GM10266 (cell line): ENCODE results near the gene ASNS.

Source experiments
- DNase-seq: peaks from one replicate; pipeline ENCODE4 v3.0.0; 2012; ENCODE audit errors: extremely low spot score
- TF ChIP-seq, protein P1 (sequence below): IDR thresholded peaks from 2 replicates; pipeline ENCODE4 v1.5.1; 2012; ENCODE audit warnings: mild to moderate bottlenecking, low read depth; ENCODE audit not compliant: control insufficient read depth, insufficient read depth; ENCODE audit errors: missing control alignments

Gene ASNS

DNA sequence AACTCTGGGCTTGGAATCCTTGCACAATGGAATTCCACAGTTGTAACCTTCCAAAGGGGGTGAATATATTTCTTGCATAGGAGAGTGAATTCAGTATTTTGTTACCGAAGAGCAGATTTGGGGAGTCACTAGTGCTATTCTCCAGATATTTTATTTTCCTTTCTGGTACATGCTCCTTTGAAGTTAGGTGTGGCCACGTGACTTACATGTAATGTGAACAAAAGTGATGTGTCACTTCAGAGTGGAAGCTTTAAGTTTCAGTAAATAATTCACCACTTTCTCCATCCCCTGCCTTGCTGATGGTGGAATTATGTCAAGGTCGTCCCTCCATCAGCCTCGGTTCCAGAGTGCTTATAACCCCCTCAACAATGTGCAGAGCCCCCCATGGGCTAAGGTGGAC, 25.3 kb downstream of the ASNS start:
- TF ChIP-seq, protein P1, sequence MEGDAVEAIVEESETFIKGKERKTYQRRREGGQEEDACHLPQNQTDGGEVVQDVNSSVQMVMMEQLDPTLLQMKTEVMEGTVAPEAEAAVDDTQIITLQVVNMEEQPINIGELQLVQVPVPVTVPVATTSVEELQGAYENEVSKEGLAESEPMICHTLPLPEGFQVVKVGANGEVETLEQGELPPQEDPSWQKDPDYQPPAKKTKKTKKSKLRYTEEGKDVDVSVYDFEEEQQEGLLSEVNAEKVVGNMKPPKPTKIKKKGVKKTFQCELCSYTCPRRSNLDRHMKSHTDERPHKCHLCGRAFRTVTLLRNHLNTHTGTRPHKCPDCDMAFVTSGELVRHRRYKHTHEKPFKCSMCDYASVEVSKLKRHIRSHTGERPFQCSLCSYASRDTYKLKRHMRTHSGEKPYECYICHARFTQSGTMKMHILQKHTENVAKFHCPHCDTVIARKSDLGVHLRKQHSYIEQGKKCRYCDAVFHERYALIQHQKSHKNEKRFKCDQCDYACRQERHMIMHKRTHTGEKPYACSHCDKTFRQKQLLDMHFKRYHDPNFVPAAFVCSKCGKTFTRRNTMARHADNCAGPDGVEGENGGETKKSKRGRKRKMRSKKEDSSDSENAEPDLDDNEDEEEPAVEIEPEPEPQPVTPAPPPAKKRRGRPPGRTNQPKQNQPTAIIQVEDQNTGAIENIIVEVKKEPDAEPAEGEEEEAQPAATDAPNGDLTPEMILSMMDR, result no peak
- no peak for DNase-seq

DNA sequence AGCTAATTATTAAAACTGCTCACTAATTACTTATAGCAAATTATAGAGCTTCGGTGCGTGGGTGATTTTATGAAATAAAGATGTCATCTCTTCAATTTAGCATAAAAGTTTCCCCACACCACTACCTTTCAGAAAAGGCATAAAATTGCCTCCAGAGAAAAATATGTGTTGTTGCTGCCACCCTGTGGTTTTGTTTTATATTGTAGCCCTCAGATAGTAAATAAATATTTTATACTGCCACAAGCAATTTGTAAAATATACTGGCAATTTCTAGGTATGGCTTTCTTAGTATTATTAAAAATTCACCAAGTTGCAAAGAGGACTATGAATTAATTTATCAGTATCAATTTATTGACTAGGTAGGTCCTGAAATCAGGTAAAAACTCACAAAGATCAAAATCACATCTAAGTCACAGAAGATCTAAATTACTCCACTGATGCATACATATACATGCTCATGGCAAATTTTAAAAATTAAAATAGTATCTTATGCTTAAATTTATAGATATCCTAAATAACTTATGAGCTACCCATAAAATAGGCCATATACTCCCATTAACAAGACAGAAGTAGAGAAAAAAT, 26.5 kb downstream of the ASNS start:
- TF ChIP-seq, protein P1, result peak; percentile 42
- DNase-seq, result peak; percentile 30

DNA sequence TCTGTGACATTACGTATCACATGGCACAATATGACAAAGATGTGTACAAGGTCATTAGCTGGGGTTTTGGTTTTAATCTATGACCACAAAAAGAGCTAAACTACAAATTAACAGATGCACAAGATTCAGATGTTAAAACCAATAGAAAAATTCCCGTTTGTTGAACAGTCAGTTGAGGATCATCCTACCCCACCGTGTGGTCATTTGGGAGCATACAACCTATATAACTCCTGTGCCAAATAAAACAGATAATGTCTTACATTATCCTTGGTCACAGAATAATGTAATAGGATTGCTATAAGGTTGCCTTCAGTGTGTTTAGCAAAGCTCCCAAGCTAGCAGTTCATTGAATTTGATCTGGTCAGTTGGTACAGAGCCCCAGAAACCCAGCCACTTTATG, 28.2 kb downstream of the ASNS start:
- no peak for DNase-seq
- TF ChIP-seq, protein P1, result no peak

DNA sequence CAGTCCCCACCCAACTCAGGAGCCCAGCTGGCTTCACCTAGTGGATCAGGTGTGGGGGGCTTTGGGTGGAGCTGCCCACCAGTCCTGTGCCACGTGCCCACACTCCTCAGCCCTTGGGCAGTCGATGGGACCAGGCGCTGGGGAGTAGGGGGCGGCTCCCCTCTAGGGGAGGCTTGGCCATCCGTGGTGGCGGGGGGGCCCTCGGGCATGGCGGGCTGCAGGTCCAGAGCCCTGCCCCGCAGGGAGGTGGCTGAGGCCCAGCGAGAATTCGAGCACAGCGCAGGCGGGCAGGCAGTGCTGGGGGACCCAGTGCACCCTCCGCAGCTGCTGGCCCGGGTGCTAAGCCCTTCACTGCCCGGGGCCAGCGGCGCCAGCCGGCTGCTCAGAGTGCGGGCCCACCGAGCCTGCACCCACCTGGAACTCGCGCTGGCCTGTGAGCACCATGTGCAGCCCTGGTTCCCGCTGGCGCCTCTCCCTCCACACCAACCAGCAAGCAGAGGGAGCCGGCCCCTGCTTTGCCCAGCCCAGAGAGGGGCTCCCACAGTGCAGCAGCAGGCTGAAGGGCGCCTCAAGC, 29.3 kb downstream of the ASNS start:
- DNase-seq, result no peak
- TF ChIP-seq, protein P1, result no peak

DNA sequence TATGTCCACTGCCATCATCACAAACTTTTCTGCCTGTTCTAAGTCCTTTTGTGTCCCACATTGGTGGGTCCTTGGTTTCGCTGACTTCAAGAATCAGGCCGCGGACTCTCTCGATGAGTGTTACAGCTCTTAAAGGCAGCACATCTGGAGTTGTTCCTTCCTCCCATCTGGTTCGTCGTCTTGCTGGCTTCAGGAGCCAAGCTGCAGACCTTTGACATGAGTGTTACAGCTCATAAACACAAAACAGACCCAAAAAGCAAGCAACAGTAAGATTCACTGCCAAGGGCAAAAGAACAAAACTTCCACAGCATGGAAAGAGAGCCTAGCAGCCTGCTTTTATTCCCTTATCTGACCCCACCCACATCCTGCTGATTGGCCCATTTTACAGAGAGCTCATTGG, 30.2 kb downstream of the ASNS start:
- no peak for DNase-seq
- TF ChIP-seq, protein P1, result no peak

DNA sequence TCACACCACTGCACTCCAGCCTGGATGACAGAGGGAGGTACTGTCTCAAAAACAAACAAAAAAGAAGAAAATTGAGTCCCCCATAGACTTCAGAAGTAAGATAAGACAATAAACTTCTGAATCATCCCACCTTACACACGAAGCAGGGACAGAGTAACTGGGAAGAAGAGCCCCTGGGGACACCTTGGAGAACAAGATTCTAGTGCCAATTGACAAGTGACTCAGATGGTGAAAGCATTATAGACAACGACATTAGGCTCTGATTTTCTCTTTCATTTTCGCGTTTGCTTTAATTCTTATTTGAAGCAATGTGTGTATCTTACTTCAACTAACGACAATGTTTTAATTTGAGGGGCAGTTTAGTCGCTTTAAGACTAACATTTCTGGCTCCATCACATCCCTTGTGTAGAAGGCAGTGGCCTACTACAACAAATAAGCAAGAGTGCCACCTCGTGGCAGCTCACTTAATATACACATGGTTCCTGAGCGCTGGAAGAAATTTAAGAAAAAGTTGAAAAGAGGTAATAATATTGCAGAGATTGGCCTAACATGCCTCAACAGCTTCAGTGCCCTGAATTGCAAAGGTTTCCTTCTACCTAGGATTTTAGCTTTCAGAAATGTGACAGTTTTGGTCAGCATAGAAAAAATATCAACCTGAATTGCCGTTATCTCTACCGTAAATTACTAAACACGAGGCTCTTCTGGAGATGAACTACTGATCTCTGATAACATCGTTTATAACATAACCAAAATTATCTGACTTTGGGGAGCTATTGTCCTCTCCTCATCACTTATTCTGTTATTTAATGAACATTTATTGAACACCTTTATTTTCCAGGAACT, 36.7 kb downstream of the ASNS start:
- TF ChIP-seq, protein P1, result peak; percentile 61
- DNase-seq, result peak; percentile 51

DNA sequence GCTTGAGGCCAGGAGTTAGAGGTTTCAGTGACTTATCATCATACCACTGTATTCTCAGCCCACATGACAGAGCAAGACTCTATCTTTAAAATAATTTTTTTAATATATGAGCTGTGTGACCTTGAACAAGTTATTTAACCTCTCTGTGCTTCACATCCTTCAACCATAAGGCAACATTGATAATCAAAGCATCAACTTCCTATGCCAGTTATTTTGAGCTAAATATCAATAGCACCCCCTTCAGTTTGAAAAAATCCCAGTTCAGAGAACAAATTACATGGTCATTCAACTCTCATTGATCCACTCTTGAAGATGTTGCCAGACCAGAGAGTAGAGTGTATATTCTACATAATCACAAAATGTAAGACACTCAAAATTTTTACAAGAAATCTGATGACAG, 53.0 kb downstream of the ASNS start:
- TF ChIP-seq, protein P1, result no peak
- DNase-seq, result no peak
